HG03139 (cell line): ENCODE data around the gene B3GNT3.

Experiments used
- ATAC-seq: cut with Tn5 transposase; IDR thresholded peaks from one replicate; pipeline ENCODE4 v1.9.1; 2021; ENCODE audit not compliant: unreplicated experiment

B3GNT3 gene

DNA sequence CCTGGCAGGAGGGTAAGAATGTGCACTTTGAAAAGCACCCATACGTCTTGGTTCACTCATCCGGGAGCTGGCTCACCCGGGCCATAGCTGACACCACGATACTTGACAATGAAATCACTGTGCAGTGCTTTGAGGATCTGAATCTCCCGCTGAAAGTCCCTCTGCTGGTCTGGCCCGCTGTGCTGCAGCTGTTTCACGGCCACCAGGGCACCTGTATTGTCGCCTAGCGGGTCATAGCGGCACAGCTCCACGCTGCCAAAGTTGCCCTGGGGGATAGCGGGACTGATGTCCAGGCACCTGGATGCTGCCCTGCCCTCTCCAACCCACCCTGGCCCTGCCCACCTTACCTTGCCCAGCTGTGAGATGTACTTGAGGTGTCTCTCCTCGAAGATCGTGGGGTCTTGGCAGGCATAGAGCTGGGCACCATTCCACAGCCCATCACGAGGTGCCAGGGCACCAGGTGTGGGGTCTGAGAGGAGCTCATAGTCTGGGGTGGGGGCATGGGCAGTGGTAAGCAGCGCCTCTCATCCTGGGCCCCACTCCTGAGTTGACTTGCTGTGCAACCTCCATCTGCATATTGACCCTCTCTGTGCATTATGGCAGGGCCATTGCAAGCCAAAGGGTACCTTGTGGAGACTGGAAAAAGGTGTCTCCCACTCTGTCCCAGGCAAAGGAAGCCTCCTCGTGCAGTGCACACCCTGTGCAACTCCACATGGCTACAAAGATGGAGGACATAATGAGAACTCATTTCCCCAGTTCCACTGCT lies 37.7 kb downstream of the B3GNT3 start:
- no peak for ATAC-seq

DNA sequence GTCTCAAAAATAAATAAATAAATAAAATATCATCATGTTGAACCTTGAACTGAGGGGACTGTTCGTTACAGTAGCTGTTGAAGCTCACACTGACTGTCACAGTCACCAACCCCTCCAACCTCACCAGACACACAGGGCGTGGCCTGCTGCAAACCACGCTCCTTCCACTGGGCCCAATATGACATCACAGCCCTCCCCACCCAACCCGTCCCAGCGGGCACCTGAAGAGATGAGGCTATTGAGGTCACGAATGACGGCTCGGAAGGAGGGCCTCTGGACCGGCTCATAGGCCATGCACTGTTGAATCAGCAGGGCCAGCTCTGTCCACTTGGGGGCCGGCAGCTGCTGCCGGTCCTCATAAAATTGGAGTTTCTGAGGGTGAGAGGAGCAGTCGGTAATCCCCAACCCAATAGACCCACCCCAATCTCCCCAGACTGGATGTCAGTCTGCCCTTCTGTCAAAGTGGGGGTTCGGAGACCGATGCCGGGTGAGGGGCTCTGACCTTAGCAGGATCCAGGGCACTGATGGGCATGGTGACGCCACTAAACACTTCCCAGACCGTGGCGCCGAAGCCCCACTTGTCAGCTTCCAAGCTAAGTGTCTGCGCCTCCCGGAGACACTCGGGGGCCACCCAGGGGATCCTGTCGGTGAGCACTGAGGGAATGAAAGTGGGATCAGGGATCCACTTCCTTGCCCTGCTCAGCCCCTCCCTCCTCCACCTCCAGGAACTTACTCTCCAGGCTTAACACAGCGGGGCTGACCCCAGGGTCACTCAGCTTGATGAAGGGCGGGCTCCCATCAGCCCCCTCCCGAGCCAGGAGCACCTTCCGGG lies 39.6 kb downstream of the B3GNT3 start:
- ATAC-seq: no peak

DNA sequence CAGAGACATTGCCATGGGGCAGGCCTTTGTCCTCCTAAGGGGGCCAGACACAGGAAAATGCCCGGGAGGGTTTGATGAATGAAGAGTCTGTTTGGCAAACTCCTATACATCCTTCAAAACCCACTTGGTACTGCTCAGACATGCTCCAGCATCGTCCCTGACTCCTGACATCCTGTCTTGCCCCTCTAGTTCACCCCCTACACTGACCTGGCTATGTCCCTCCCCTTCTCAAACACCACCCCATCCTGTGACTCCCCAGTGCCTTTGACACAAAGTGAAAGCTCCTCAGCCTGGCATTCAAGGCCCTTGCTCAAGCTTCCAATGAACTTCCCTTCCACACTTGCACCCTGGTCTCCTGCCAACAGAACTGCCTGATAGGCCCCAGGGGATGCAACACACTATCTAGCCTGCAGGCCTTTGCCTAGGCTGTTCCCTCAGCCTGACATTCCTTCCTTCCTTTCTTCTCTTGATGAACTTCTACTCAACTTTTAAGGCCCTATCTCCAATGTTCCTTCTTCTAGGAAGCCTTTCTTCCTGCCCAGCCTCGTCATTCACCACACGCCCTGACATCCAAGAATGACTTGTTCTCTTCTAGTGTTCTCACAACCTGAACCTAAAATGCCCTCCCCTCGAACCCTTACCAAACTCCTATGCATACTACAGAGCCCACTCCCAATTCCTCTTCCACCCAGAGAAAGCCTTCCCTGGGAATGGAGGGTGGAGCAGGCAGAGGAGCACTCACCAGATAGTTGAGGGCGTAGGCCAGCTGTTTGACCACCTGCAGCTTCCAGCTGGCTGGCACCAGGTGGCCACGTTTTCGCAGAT lies 40.5 kb downstream of the B3GNT3 start:
- ATAC-seq: no peak

DNA sequence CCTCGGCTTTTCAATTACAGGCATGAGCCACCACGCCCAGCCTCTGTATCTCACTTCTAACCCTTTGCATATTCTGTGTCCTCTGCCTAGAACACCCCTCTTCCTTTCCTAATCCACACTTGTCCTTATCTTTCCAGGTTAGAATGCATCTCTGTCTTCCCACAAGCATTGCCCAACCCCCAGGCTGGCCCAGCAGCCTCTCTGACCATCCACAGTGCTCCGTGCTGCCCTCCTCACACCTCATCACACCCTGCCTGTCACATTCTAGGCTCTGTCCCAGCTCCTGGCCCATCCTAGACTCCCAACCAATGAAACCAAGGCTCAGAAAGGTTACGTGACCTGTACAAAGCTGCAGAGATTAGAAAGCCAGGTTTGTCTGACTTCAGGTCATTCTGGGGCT lies 41.6 kb downstream of the B3GNT3 start:
- no peak for ATAC-seq

DNA sequence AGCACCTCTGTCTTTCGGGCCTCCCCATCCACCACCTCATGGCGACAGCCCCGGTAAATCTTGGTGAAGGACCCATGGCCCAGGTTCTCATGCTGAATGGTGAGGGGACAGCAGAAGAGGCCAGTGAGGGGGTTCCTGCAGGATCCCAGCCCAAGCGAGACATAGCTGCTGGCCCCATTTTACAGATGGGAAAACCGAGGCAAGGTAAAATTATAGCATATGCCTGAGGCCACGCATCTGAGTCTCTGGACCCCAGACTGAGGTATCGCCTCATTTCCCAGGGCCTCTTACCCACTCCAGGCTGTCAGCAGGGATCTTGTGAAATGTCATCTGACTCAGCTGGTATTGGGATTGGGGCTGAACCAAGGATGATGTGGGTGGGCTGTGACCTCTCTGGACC lies 43.0 kb downstream of the B3GNT3 start:
- ATAC-seq: no peak

DNA sequence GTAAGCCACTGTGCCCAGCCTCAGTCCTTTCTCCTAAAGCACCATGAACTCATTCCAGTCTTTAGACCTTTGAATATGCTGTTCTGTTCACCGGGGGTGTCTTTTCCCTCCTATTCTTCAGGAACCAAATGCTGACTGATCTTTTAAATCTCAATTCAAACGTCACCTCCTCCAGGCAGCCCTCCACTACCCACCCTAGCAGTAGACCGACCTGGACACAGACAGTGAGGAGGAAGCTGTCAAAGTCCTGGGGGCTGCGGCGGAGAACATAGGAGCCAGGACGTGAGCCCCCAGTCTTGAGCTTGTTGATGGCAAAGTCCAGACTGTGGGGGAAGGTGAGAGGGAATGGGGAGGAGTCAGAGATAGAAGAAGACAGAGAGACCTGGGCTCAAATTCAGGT lies 45.1 kb downstream of the B3GNT3 start:
- ATAC-seq: no peak

DNA sequence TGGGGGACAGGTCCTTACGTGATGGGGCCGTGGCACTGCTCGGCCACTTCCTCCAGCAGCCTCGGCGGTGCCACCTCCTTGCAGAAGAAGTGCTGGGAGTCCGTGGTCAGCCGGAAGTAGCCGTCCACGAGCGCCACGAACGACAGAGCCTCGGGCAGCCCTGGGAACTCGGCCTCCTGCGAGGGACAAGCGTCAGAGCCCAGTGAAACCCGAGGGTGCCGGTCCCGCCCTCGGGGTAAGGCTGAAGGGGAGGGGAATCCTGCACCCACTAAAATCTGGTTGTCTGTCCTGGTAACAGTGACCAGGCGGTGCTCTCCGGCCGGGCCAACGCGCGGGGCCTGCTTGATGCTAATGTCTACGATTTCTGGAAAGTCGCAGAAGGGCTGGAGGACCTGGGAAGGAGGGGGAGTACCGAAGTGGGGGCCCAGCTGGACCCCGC lies 46.5 kb downstream of the B3GNT3 start:
- no peak for ATAC-seq

DNA sequence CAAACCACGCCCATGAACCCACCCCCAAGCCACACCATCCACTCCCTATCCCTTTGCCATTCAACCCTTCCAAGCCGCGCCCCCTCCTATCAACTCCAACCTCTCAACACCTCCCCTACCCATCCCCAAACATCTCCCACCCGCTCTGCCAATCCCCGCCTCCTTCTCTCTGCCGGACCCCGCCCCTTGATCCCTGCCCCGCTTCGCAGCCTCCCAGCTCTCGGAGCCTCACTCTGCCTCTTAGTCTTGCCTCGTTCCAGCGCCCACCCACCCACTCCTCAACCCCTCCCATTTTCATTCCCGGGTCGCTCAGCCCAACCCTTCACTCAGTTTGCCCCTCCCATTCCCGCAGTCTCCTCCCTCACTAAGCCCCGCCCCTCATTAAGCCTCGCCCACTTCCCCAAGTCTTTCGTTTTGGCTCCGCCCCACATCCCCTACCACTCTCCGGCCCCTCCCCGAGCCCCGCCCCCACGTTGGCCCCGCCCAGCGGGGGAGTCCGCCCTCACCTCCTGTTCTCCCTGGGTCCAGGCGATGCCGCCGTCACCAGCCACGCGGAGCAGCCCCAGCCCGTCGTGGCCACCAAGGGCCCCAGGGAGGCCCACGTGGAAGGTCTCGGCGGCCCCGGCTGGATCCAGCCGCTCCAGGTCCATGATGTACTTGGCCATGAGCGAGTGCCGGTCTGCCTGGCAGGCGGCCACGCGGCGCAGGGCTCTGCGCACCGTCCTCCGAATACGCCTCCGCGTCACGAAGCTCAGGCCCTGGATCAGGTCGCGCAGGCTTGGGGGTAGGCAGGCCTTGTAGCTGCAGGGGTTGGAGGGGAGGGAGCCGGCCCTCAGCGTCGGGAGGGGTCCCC lies 47.1 kb downstream of the B3GNT3 start:
- no peak for ATAC-seq

DNA sequence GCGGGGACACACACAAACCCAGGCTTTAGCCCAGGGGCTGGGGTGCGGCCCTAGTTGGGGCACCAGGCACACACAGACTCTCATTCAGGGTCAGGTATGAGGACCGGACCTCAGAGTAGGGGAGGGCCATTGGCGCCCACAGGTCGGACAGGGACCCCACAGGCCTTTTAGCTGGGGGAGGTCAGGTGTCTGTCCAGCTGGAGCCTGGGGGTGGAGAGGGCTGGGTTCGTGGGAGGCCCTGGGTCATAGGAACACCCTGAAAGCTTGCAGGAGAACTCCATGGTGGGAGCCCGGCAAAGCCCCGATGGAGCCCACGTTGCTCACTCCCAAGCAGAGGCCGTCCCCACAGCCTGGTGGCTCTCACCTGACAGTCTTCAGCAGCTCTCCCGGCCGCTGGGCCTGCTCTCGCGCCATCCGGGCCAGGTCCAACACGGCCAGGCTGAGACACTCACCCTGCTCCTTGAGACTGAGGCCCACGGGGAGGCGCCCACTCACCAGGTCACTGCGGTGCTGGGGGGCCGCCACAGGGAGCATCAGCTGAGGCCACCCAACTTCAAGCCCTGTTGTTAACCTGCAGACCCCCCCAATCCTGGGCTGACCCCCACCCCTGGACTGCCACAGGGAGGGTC lies 47.8 kb downstream of the B3GNT3 start:
- no peak for ATAC-seq

DNA sequence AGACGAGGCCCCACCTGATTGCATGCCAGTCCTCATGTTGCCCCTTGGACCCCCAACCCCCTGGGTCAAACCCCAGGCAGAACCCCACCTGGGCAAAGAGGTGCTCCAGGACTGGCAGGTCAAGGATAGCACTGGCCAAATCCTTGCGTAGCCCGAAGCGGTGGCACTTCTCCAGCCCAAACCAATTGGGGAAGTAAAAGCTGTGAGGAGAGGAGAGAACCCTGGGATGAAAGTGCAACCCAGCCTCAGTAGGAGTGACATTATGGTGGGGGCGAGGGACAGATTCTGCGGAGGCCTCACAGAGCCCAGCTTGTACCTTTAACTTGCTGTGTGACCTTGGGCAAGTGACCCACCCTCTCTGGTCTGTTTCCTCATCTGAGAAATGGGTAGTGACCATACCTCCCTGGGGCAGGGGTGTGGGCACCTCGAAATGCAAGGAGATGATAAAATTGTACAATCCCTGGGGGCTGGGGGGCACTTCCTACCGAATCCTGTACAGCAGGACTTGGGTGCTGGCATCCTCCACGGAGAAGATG lies 48.4 kb downstream of the B3GNT3 start:
- no peak for ATAC-seq

DNA sequence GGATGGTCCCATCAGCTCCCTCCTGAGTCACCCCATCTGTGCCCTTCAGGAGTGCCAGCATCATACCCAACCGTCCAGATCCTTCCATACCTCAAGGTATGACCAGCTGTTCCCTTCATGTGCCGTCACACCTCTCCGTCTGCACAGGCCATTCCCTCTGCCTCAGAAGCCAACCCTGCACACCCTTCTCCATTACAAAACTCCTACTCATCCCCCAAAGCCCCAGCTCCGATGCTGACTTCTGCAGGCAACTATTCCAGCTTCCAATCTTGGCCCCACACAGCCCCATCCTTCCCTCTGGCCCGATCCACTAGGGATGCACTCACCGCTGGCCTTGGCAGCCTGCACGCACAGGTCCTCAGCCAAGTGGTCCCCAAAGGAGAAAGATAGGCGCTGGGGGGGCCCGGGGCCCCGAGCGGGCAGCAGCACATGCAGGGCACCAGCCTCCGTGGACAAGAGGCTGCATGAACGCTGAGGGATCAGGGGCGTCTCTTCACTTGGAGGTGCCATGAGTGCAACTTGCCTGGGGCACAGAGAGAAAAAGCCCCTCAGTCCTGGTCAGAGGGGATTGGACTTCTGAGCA lies 49.1 kb downstream of the B3GNT3 start:
- ATAC-seq: no peak

DNA sequence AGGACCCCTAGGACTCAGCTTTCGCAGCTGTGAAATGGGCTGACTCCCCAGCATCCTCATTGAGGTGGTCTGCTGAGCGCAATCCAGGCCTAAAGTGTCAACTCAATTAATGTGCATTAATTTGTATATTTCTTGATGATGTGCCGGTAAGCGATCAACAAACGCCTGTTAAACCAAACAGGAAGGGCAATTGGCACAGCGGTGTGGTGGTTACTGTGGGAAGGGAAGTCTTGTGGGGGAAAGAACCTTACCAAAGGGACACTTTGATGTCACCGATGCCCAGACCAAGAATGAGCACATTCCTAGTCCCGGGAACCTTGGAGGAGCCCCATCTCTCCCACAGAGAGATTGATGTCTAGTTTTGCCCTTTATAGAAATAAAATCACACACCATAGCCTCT lies 51.2 kb downstream of the B3GNT3 start:
- ATAC-seq: no peak

DNA sequence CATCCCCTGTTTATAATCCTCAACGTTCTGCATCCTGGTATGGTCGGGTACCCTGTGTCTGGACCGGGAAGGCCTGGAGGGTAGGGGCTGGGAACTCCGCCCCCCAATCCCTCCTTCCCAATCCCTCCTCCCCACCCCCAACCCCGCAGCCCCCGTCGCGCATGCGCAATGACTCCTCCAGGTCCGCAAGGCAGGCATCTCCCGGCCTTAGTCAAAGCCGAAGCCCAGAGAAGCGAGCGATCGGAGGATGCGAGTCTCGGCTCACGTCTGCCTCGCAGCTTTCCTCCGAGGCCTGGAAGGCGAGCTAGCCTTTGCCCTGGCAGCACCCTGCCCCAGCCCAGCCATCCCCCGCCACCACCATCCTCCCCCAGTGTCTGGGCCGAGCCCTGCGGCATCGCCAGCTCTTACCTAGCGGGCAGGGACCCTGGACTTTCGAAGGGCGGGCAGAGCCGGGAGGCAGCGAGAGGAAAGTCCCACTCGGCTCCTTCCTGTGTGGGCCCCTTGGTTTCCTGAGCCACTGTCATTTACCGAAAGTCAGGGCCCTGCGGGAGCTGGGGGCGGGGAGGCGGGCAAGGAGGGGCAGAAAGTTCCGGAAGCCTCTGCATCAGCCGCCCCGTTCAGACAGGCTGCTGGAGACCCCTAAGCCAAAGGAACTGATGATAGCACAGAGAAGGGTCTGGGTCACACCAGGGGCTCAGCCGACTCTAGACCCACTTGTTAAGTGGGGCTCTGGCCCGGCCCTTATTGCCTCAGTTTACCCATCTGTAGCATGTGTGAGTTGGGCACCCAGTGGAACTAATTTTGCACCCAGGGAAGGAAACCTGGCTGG lies 52.8 kb downstream of the B3GNT3 start, which contains the start of gene JAK3:
Gene JAK3 (minus strand): TSS at position 445 of the 829 bp plus-strand sequence. CDS start 3,565 bp downstream, outside the sequence.
- ATAC-seq: no peak

DNA sequence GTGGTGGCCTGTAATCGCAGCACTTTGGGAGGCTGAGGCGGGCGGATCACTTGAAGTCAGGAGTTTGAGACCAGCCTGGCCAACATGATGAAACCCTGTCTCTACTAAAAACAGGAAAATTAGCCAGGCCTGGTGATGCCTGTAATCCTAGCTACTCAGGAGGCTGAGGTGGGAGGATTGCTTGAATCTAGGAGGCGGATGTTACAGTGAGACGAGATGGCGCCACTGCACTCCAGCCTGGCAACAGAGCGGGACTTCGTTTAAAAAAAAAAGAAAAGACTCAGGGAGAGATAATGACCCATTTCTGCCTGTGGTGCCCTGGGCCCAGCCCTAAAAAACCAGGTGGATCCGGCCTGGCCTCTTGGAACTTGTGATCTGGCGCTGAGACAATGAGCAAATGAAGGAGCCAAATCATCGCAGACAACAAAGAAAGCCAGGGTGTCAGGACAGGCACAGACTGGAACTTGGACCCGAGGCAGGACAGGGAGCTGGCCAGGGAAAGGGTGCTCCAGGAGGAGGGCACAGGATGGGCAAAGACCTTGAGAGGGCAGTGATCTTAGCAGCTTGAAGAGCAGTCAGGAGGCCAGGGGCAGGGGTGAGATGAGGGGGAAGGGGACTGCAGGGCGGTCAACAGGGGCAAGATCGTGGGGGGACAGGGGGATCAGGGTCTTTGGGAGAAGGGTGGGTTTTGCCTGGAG lies 53.8 kb downstream of the B3GNT3 start:
- no peak for ATAC-seq

DNA sequence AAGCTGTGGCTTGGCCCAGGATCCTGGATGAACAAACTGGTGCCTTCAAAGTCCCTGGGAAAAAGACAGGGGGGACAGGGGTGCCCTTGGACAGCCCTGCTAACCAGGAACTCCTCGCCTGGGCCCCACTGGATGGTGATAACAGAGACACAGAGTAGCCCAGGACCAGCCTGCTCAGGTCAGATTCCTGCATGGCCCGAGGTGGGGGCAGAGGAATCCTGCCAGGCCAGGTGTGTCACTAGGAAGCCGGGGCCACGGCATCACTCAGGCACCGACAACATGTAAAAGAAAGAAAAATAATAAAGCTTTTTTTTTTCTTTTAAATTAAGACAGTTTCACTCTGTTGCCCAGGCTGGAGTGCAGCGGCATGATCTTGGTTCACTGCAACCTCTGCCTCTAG lies 59.1 kb downstream of the B3GNT3 start:
- no peak for ATAC-seq

DNA sequence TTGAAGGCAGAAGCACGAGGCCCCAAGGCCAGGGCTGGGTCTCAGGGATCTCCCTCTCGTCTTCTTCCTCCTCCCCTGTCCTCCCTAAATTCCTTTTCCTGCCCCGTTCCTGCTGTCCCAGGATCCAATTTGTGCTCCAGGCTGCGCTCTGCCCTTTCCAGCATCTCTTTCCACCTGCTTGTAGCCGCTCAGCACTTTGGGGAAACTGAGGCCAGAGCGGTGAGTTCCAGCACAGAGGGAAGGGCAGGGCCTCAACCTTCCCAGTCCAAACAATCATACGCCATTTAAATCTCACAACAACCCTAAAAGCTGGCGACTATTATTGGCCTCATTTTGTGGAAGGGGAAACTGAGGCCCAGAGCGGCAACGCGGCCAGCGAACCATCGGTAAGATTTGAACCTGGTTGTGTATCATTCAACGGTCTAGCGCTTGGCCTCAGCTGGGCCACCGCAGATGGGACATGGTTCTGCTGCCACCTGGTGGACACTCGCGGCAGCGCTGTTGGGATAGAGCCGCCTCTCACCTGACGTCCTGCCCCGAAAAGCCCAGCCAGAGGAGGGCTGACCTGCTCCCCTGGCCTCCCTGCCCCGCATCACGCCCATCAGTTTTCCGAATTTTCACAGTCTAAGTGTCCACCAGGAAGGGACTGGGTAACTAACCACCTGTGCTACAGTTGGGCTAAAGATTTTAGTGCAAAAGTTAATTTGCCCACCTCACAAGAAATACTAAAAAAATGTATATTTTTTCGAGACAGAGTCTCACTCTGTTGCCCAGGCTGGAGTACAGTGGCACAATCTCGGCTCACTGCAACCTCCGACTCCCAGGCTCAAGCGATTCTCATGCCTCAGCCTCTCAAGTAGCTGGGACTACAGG lies 60.6 kb downstream of the B3GNT3 start:
- no peak for ATAC-seq
